ENCODE measurements around the gene ANKRD12.

The ANKRD12 gene

DNA sequence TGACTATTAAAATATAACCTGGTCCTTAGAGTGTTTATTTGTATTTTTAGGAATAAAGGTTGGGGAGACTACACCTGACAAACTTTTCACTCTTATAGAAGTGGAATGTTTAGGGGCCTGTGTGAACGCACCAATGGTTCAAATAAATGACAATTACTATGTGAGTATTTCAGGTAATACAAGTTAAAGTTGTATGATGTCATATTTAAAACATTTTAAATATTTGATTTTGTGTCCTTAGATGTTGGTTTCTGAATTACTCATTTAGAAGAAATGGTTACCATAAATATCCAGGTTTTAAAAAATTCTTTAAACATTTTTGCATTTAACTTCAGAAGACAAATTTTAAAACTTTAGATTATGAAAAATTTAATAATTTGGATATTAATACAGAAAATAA, 11.8 kb upstream of the ANKRD12 start:
- no peak overlapping the region for H2BK5ac ChIP-seq (ENCODE audit: low read length)
- H3K23ac ChIP-seq (ENCODE audit: low read depth, low read length, poor library complexity), result no peak overlapping the region
- no peaks in the 10 kb centered on the region for H3K4me1 ChIP-seq (ENCODE audit: control insufficient read depth in 2 of 2, insufficient read depth in 1 of 2, low read depth in 1 of 2, low read length in 2 of 2)
- H4K91ac ChIP-seq (ENCODE audit: low read depth, low read length, poor library complexity), result no peak overlapping the region
- H2AK5ac ChIP-seq (ENCODE audit: low read depth, low read length), result no peak overlapping the region
- H3K18ac ChIP-seq (ENCODE audit: low read length), result no peak overlapping the region
- no peak overlapping the region for H2BK12ac ChIP-seq (ENCODE audit: low read length)
- no peak overlapping the region for H3K27ac ChIP-seq (replicated peaks; ENCODE audit: low read length)
- H3K4me3 ChIP-seq (ENCODE audit: low read length in 2 of 2), result no peak overlapping the region
- H3K14ac ChIP-seq (ENCODE audit: low read length), result no peak overlapping the region
- no peak overlapping the region for H2BK15ac ChIP-seq (ENCODE audit: low read length)
- H4K8ac ChIP-seq (ENCODE audit: low read depth, low read length), result no peak overlapping the region
- peaks cover 2% of the 10 kb centered on the region for H3K79me1 ChIP-seq (ENCODE audit: low read depth, low read length)
- no peaks in the 10 kb centered on the region for H3K27me3 ChIP-seq (ENCODE audit: control insufficient read depth in 3 of 3, insufficient read depth in 3 of 3, low read depth in 1 of 3, low read length in 3 of 3)
- no peaks in the 10 kb centered on the region for H3K9me3 ChIP-seq (replicated peaks in 1 of 2; ENCODE audit: control insufficient read depth in 2 of 2, insufficient read depth in 1 of 2, low read depth in 1 of 2, low read length in 2 of 2)
- peaks cover 20 to 98% of the 10 kb centered on the region in 2 donors for H3K36me3 ChIP-seq (replicated peaks in 1 of 2; ENCODE audit: control insufficient read depth in 2 of 2, insufficient read depth in 2 of 2, low read length in 2 of 2)
- H3K4ac ChIP-seq (ENCODE audit: low read length), result no peak overlapping the region
- no peak overlapping the region for H2AFZ ChIP-seq (ENCODE audit: low read length)
- no peak for DNase-seq (ENCODE audit: low spot score)
- H3K9ac ChIP-seq (ENCODE audit: low read depth, low read length, poor library complexity), result no peak overlapping the region
- no CpG with 5 or more reads among the region's 1 CpG for WGBS, 2 donors (ENCODE audit: extremely low coverage in 2 of 2, insufficient read length in 2 of 2, insufficient replicate concordance in 1 of 2)
- H3K4me2 ChIP-seq (ENCODE audit: insufficient read depth, low read length, poor library complexity, severe bottlenecking), result no peak overlapping the region
- no peak overlapping the region for H2BK120ac ChIP-seq (ENCODE audit: low read depth, low read length)

DNA sequence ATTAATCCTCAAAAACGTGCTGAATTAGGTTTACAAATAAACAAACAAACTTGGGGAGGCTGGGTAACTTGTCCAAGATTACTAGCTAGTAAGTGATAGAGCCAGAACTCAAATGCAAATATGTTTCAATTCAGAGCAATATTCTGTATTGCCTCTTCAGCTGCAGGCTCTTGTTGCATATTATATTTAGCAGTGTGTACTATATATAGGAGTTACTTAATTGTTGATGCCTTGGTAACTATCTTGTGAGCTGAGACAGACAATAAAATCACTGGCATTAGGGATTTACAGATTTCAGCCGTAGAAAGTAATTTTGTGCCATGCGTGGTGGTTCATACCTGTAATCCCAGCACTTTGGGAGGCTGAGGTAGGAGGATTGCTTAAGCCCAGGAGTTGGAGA, 10.2 kb upstream of the ANKRD12 start:
- Histone ChIP-seq H3K9me3 (replicated peaks in 1 of 2; ENCODE audit: control insufficient read depth in 2 of 2, insufficient read depth in 1 of 2, low read depth in 1 of 2, low read length in 2 of 2) (no peaks in the 10 kb centered on the region), H3K27me3 (ENCODE audit: control insufficient read depth in 3 of 3, insufficient read depth in 3 of 3, low read depth in 1 of 3, low read length in 3 of 3) (no peaks in the 10 kb centered on the region), H3K36me3 (replicated peaks in 1 of 2; ENCODE audit: control insufficient read depth in 2 of 2, insufficient read depth in 2 of 2, low read length in 2 of 2) (peaks cover 24 to 98% of the 10 kb centered on the region in 2 donors), H3K14ac (ENCODE audit: low read length) (no peak overlapping the region), H3K4ac (ENCODE audit: low read length) (no peak overlapping the region), H3K18ac (ENCODE audit: low read length) (no peak overlapping the region), H2BK5ac (ENCODE audit: low read length) (no peak overlapping the region), H2AK5ac (ENCODE audit: low read depth, low read length) (no peak overlapping the region), H3K4me1 (ENCODE audit: control insufficient read depth in 2 of 2, insufficient read depth in 1 of 2, low read depth in 1 of 2, low read length in 2 of 2) (no peaks in the 10 kb centered on the region), H3K23ac (ENCODE audit: low read depth, low read length, poor library complexity) (no peak overlapping the region), H4K8ac (ENCODE audit: low read depth, low read length) (no peak overlapping the region), H3K27ac (replicated peaks; ENCODE audit: low read length) (no peak overlapping the region), H3K79me1 (ENCODE audit: low read depth, low read length) (peaks cover 3% of the 10 kb centered on the region), H2BK15ac (ENCODE audit: low read length) (no peak overlapping the region), H4K91ac (ENCODE audit: low read depth, low read length, poor library complexity) (no peak overlapping the region), H3K4me3 (ENCODE audit: low read length in 2 of 2) (no peak overlapping the region), H3K4me2 (ENCODE audit: insufficient read depth, low read length, poor library complexity, severe bottlenecking) (no peak overlapping the region), H2BK12ac (ENCODE audit: low read length) (no peak overlapping the region), H2BK120ac (ENCODE audit: low read depth, low read length) (no peak overlapping the region), H2AFZ (ENCODE audit: low read length) (no peak overlapping the region), H3K9ac (ENCODE audit: low read depth, low read length, poor library complexity) (no peak overlapping the region)
- no CpG with 5 or more reads among the region's 3 CpGs for WGBS, 2 donors (ENCODE audit: extremely low coverage in 2 of 2, insufficient read length in 2 of 2, insufficient replicate concordance in 1 of 2)
- DNase-seq (ENCODE audit: low spot score), result no peak

DNA sequence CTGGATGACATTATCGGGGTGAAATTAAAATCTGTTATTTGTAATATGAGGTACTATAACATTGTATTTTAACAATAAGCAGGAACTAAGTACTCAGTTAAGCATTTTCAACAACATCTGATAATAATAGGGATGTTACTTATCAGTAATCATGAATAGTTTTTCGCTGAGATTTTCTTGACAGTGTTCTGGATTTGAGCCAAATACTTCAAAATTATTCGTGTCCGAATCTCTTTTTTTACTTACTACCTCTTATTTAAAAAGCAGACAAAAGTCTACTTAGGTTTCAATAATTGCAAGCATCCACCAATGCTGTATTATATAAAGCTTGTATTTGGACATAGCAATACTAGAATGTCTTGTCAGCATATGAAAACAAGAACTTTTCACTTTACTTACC, 6.4 kb upstream of the ANKRD12 start:
- H3K27ac ChIP-seq (replicated peaks; ENCODE audit: low read length), result no peak overlapping the region
- H2BK120ac ChIP-seq (ENCODE audit: low read depth, low read length), result no peak overlapping the region
- peaks cover 3% of the 10 kb centered on the region for H3K79me1 ChIP-seq (ENCODE audit: low read depth, low read length)
- H3K4me1 ChIP-seq (ENCODE audit: control insufficient read depth in 2 of 2, insufficient read depth in 1 of 2, low read depth in 1 of 2, low read length in 2 of 2), result no peaks in the 10 kb centered on the region
- H3K9me3 ChIP-seq (replicated peaks in 1 of 2; ENCODE audit: control insufficient read depth in 2 of 2, insufficient read depth in 1 of 2, low read depth in 1 of 2, low read length in 2 of 2), result no peaks in the 10 kb centered on the region
- no peak overlapping the region for H3K4ac ChIP-seq (ENCODE audit: low read length)
- no peak overlapping the region for H3K4me3 ChIP-seq (ENCODE audit: low read length in 2 of 2)
- DNase-seq (ENCODE audit: low spot score), result no peak
- H4K8ac ChIP-seq (ENCODE audit: low read depth, low read length), result no peak overlapping the region
- H3K36me3 ChIP-seq (replicated peaks in 1 of 2; ENCODE audit: control insufficient read depth in 2 of 2, insufficient read depth in 2 of 2, low read length in 2 of 2), result peaks cover 26 to 99% of the 10 kb centered on the region in 2 donors
- H2BK12ac ChIP-seq (ENCODE audit: low read length), result no peak overlapping the region
- H3K18ac ChIP-seq (ENCODE audit: low read length), result no peak overlapping the region
- no peak overlapping the region for H3K23ac ChIP-seq (ENCODE audit: low read depth, low read length, poor library complexity)
- no peak overlapping the region for H3K4me2 ChIP-seq (ENCODE audit: insufficient read depth, low read length, poor library complexity, severe bottlenecking)
- H2BK5ac ChIP-seq (ENCODE audit: low read length), result no peak overlapping the region
- H3K27me3 ChIP-seq (ENCODE audit: control insufficient read depth in 3 of 3, insufficient read depth in 3 of 3, low read depth in 1 of 3, low read length in 3 of 3), result no peaks in the 10 kb centered on the region
- no peak overlapping the region for H3K9ac ChIP-seq (ENCODE audit: low read depth, low read length, poor library complexity)
- no peak overlapping the region for H2AFZ ChIP-seq (ENCODE audit: low read length)
- no peak overlapping the region for H2AK5ac ChIP-seq (ENCODE audit: low read depth, low read length)
- no CpG with 5 or more reads among the region's 4 CpGs for WGBS, 2 donors (ENCODE audit: extremely low coverage in 2 of 2, insufficient read length in 2 of 2, insufficient replicate concordance in 1 of 2)
- no peak overlapping the region for H4K91ac ChIP-seq (ENCODE audit: low read depth, low read length, poor library complexity)
- H2BK15ac ChIP-seq (ENCODE audit: low read length), result no peak overlapping the region
- H3K14ac ChIP-seq (ENCODE audit: low read length), result no peak overlapping the region

DNA sequence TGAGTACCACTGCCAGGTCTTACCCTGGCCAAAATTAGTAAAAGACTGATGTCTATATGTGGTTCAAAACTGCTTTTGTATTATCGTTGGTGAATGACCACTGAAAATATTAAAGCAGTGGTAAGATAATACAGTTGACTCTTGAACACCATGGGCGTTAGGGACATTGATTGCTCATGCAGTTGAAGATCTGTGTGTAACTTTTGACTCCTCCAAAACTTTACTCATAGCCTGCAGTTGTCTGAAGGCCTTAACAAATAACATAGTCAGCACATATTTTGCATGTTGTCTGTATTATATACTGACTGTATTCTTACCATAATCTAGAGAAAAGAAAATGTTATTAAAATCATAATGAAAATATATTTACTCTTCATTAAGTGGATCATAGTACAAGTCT, 5.8 kb upstream of the ANKRD12 start:
- Histone ChIP-seq H2BK12ac (ENCODE audit: low read length) (no peak overlapping the region), H4K8ac (ENCODE audit: low read depth, low read length) (no peak overlapping the region), H3K79me1 (ENCODE audit: low read depth, low read length) (peaks cover 3% of the 10 kb centered on the region), H2AK5ac (ENCODE audit: low read depth, low read length) (no peak overlapping the region), H3K4me3 (ENCODE audit: low read length in 2 of 2) (no peak overlapping the region), H3K9ac (ENCODE audit: low read depth, low read length, poor library complexity) (no peak overlapping the region), H3K4me1 (ENCODE audit: control insufficient read depth in 2 of 2, insufficient read depth in 1 of 2, low read depth in 1 of 2, low read length in 2 of 2) (peaks cover 1 to 2% of the 10 kb centered on the region in 2 donors), H3K23ac (ENCODE audit: low read depth, low read length, poor library complexity) (no peak overlapping the region), H3K27ac (replicated peaks; ENCODE audit: low read length) (no peak overlapping the region), H2BK120ac (ENCODE audit: low read depth, low read length) (no peak overlapping the region), H3K9me3 (replicated peaks in 1 of 2; ENCODE audit: control insufficient read depth in 2 of 2, insufficient read depth in 1 of 2, low read depth in 1 of 2, low read length in 2 of 2) (no peaks in the 10 kb centered on the region), H3K14ac (ENCODE audit: low read length) (no peak overlapping the region), H2AFZ (ENCODE audit: low read length) (no peak overlapping the region), H3K4ac (ENCODE audit: low read length) (no peak overlapping the region), H3K4me2 (ENCODE audit: insufficient read depth, low read length, poor library complexity, severe bottlenecking) (no peak overlapping the region), H4K91ac (ENCODE audit: low read depth, low read length, poor library complexity) (no peak overlapping the region), H2BK15ac (ENCODE audit: low read length) (no peak overlapping the region), H3K18ac (ENCODE audit: low read length) (no peak overlapping the region), H3K36me3 (replicated peaks in 1 of 2; ENCODE audit: control insufficient read depth in 2 of 2, insufficient read depth in 2 of 2, low read length in 2 of 2) (peaks cover 23 to 99% of the 10 kb centered on the region in 2 donors), H3K27me3 (ENCODE audit: control insufficient read depth in 3 of 3, insufficient read depth in 3 of 3, low read depth in 1 of 3, low read length in 3 of 3) (no peaks in the 10 kb centered on the region), H2BK5ac (ENCODE audit: low read length) (no peak overlapping the region)
- no peak for DNase-seq (ENCODE audit: low spot score)
- no CpG with 5 or more reads among the region's 2 CpGs for WGBS, 2 donors (ENCODE audit: extremely low coverage in 2 of 2, insufficient read length in 2 of 2, insufficient replicate concordance in 1 of 2)

Data from neuronal stem cell (in vitro differentiated cells).